Keratinocyte (primary cell): ENCODE results near the gene PIGX.

Experiments
- EZH2 ChIP-seq: IDR thresholded peaks from one replicate; pipeline ENCODE4 v1.6.1; 2012; ENCODE audit warnings: inconsistent platforms, mild to moderate bottlenecking, low read length, moderate library complexity
- TF ChIP-seq, protein P1 (sequence below), 3 experiments: IDR thresholded peaks in 1 of 3; conservative IDR thresholded peaks in 1 of 3; optimal IDR thresholded peaks in 1 of 3; 2 replicates in 2 of 3; 3 replicates in 1 of 3; pipeline versions ENCODE3 to v1.5.1; 2011; ENCODE audit warnings: low read length in 3 of 3, mild to moderate bottlenecking in 3 of 3, moderate library complexity in 2 of 3, control low read depth in 1 of 3, inconsistent platforms in 1 of 3; ENCODE audit not compliant: insufficient read depth in 2 of 3; ENCODE audit errors: extremely low read depth in 1 of 3

DNA sequence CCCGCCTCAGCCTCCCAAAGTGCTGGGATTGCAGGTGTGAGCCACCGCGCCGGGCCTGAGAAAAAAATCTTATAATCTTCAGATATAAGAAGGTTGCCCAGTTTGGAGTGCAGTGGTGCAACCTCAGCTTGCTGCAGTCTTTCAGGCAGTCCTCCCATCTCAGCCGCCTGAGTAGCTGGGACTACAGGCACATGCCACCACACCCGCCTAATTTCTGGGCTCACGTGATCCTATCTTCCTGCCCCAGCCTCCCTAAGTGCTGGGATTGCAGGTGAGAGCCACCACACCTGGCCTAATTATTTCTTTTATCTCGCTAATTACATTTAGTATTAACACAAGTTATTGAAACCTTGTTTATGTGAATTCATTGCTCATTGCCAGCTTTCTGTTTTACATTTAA is 41.0 kb downstream of the PIGX start:
- TF ChIP-seq, protein P1, sequence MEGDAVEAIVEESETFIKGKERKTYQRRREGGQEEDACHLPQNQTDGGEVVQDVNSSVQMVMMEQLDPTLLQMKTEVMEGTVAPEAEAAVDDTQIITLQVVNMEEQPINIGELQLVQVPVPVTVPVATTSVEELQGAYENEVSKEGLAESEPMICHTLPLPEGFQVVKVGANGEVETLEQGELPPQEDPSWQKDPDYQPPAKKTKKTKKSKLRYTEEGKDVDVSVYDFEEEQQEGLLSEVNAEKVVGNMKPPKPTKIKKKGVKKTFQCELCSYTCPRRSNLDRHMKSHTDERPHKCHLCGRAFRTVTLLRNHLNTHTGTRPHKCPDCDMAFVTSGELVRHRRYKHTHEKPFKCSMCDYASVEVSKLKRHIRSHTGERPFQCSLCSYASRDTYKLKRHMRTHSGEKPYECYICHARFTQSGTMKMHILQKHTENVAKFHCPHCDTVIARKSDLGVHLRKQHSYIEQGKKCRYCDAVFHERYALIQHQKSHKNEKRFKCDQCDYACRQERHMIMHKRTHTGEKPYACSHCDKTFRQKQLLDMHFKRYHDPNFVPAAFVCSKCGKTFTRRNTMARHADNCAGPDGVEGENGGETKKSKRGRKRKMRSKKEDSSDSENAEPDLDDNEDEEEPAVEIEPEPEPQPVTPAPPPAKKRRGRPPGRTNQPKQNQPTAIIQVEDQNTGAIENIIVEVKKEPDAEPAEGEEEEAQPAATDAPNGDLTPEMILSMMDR (optimal IDR thresholded peaks at IDR 0.05 in 1 of 3, IDR thresholded peaks at IDR 0.05 in 1 of 3, conservative IDR thresholded peaks at IDR 0.05 in 1 of 3; ENCODE audit: extremely low read depth in 1 of 3, insufficient read depth in 2 of 3, low read length in 3 of 3): no peak
- no peak for TF ChIP-seq EZH2
